Stomach smooth muscle (tissue), 2 donors: ENCODE data around the gene RPL27A.

ENCODE experiments used
- H3K27ac ChIP-seq: one replicate; pipeline ENCODE4 v1.7.0; 2013; ENCODE audit warnings: mild to moderate bottlenecking, low read length, inconsistent platforms
- H3K27me3 ChIP-seq, 2 donors: one replicate each; pipeline ENCODE4 v1.7.0; 2013; ENCODE audit warnings: low read length in 2 of 2; ENCODE audit not compliant: insufficient read depth in 2 of 2, control insufficient read depth in 1 of 2
- H3K36me3 ChIP-seq, 2 donors: one replicate each; pipeline ENCODE4 v1.7.0; 2013; ENCODE audit warnings: low read length in 2 of 2; ENCODE audit not compliant: control insufficient read depth in 2 of 2, insufficient read depth in 2 of 2
- H3K4me1 ChIP-seq: one replicate; pipeline ENCODE4 v1.7.0; 2013; ENCODE audit warnings: low read length; ENCODE audit not compliant: control insufficient read depth, insufficient read depth
- H3K4me3 ChIP-seq, 2 donors: one replicate each; pipeline ENCODE4 v1.7.0; 2013; ENCODE audit warnings: low read length in 2 of 2
- H3K9ac ChIP-seq, 2 donors: one replicate each; pipeline ENCODE4 v1.7.0; 2013; ENCODE audit warnings: low read length in 2 of 2, mild to moderate bottlenecking in 1 of 2
- H3K9me3 ChIP-seq, 2 donors: one replicate each; pipeline ENCODE4 v1.7.0; 2013; ENCODE audit warnings: low read length in 2 of 2; ENCODE audit not compliant: control insufficient read depth in 2 of 2
- donor health status: healthy.
- donor health status: Pancreatic carcinoma.

RPL27A gene

GRCh38 chr11:8731647-8732323 lies 49.2 kb downstream of the RPL27A start:
- Histone ChIP-seq H3K4me1 (peaks cover 66% of the 10 kb centered on the region), H3K4me3 (no peak overlapping the region), H3K36me3 (peaks cover 10 to 16% of the 10 kb centered on the region in 2 donors), H3K9me3 (no peaks in the 10 kb centered on the region), H3K9ac (peak overlapping the region in 1 of 2 donors; percentile 44), H3K27ac (peak overlapping the region; percentile 89), H3K27me3 (no peaks in the 10 kb centered on the region)

GRCh38 chr11:8732324-8732670 lies 49.7 kb downstream of the RPL27A start:
- H3K9ac ChIP-seq = peak overlapping the region in 1 of 2 donors; percentile 44
- H3K27ac ChIP-seq = peak overlapping the region; percentile 89
- peaks cover 10 to 16% of the 10 kb centered on the region in 2 donors for H3K36me3 ChIP-seq
- peaks cover 61% of the 10 kb centered on the region for H3K4me1 ChIP-seq
- no peaks in the 10 kb centered on the region for H3K9me3 ChIP-seq
- H3K27me3 ChIP-seq = no peaks in the 10 kb centered on the region
- H3K4me3 ChIP-seq = no peak overlapping the region

GRCh38 chr11:8732748-8733241 lies 50.2 kb downstream of the RPL27A start:
- Histone ChIP-seq H3K4me3 (peak overlapping the region in 1 of 2 donors; percentile 40), H3K27me3 (no peaks in the 10 kb centered on the region), H3K36me3 (peaks cover 11 to 16% of the 10 kb centered on the region in 2 donors), H3K9ac (peak overlapping the region; percentile 30 to 44), H3K9me3 (no peaks in the 10 kb centered on the region), H3K4me1 (peaks cover 57% of the 10 kb centered on the region), H3K27ac (peak overlapping the region; percentile 89)

- H3K4me1 ChIP-seq = peaks cover 52% of the 10 kb centered on the region
- peaks cover 14 to 22% of the 10 kb centered on the region in 2 donors for H3K36me3 ChIP-seq
- H3K27ac ChIP-seq = peak overlapping the region; percentile 89
- H3K9me3 ChIP-seq = no peaks in the 10 kb centered on the region
- H3K27me3 ChIP-seq = no peaks in the 10 kb centered on the region
- H3K4me3 ChIP-seq = no peak overlapping the region
- peak overlapping the region in 1 of 2 donors; percentile 29 for H3K9ac ChIP-seq
These were observed 51.3 kb downstream of the RPL27A start for GRCh38 chr11:8733852-8734251.

GRCh38 chr11:8735094-8735493 lies 52.5 kb downstream of the RPL27A start:
- peaks cover 47% of the 10 kb centered on the region for H3K4me1 ChIP-seq
- no peaks in the 10 kb centered on the region for H3K9me3 ChIP-seq
- peaks cover 8 to 21% of the 10 kb centered on the region in 2 donors for H3K36me3 ChIP-seq
- no peaks in the 10 kb centered on the region for H3K27me3 ChIP-seq
- H3K9ac ChIP-seq = no peak overlapping the region
- no peak overlapping the region for H3K27ac ChIP-seq
- H3K4me3 ChIP-seq = no peak overlapping the region

- Histone ChIP-seq H3K9ac (no peak overlapping the region), H3K9me3 (no peaks in the 10 kb centered on the region), H3K4me1 (peaks cover 28% of the 10 kb centered on the region), H3K4me3 (no peak overlapping the region), H3K36me3 (peaks cover 8 to 18% of the 10 kb centered on the region in 2 donors), H3K27me3 (no peaks in the 10 kb centered on the region), H3K27ac (peak overlapping the region; percentile 11)
These were observed 56.8 kb downstream of the RPL27A start for GRCh38 chr11:8739309-8739793.
